PC-9 (cell line): ENCODE measurements around the gene AFAP1.

Experiments used
- CTCF ChIP-seq: fragments of 200-600 bp; sonication (generic); conservative IDR thresholded peaks from 2 replicates; pipeline ENCODE4 v1.6.1; 2017; ENCODE audit warnings: mixed run types, antibody characterized with exemption, mild to moderate bottlenecking, moderate library complexity
- EZH2 ChIP-seq: fragments of 200-600 bp; sonication (generic); IDR thresholded peaks from 2 replicates; pipeline ENCODE4 v1.8.0; 2017; ENCODE audit warnings: antibody characterized with exemption, low read depth

GRCh38 chr4:7964459-7964858 lies 24.8 kb upstream of the AFAP1 start:
- TF ChIP-seq CTCF (no peak), EZH2 (no peak)
